Right lung (tissue), 5 donors: ENCODE data around the gene APP. TPM values are rescaled to one million over a fixed set of nuclear protein-coding genes. Genes with fewer than 3 reads are reported as not detected.
"Not testable (repeated sequence)": the region's sequence is repeated elsewhere in the genome, so short reads cannot be mapped to it uniquely, and the experiment has no call there.

Source experiments
- DNase-seq, 2 donors: peaks; one replicate each; pipeline ENCODE4 v3.0.0-alpha.2; 2013
- polyA plus RNA-seq, 5 donors: library from polyadenylated mRNA; unstranded; fragments of 120-200 nt; gene quantifications; one replicate each; pipeline versions ENCODE4 v1.2.1 to v1.2.3, GENCODE V29; 2013; ENCODE audit warnings: inconsistent platforms in 1 of 5, low replicate concordance in 1 of 5; ENCODE audit not compliant: insufficient read length in 5 of 5, insufficient read depth in 1 of 5

The APP gene
- polyA plus RNA-seq, 5 donors, result 524 to 664 (median 583) TPM

- no peak for DNase-seq
Observed at GRCh38 chr21:26025536-26026512, 144.7 kb downstream of the APP start.

DNA sequence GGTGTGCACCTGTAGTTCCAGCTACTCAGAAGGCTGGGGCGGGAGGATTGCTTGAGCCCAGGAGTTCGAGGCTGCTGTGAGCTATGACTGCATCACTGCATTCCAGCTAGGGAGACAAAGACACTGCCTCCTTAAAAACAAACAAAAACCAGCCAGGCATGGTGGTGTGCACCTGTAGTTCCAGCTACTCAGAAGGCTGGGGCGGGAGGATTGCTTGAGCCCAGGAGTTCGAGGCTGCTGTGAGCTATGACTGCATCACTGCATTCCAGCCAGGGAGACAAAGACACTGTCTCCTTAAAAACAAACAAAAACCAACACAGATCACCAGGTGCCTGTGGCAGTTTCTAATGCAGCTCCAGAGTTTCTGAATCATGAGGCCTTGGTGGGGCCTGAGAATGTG, 147.2 kb downstream of the APP start:
- DNase-seq, result not testable (repeated sequence)

DNA sequence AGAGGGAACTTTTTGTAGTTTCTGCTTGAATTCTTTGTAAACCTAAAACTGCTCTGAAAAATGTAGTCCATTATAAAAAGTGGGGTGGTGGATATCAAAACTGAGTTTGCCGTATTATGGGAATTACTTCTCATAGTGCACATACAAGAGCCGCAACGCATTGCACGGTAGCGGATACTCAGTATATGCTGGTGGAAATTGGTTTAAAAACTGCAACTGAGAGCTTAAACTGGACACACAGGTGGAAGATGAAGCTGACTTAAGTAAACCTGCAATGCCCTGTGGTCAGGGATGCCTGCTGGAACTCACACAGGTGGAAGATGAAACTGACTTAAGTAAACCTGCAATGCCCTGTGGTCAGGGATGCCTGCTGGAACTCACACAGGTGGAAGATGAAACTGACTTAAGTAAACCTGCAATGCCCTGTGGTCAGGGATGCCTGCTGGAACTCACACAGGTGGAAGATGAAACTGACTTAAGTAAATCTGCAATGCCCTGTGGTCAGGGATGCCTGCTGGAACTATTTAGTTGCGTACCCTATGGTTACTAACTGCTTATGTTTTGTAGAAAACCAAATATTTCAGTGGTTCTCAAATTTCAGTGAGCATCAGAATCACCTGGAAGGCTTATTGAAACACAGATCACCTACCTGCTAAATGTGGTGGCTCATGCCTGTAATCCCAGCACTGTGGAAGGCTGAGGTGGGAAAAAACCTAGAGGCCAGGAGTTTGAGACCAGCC, 147.8 kb downstream of the APP start:
- not testable (repeated sequence) for DNase-seq

DNA sequence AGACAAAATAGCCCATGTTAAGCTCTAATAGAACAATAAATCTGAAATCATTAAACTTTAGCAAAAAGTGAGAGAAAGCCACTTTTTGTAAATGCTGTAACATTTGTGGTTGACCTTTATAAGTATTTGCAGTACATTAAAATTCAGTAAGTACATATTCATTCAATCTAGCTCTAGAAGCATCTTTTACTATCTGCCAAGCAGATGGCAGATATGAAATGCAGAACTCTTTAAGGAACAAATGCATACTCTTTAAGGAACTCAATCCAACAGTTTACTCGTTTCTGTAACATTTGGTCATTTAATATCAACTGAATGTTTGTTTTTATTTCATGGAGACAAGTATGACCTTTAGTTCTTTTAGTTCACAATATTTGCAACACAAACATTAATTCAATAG, 150.1 kb downstream of the APP start:
- DNase-seq, result no peak

GRCh38 chr21:26020081-26020480, 150.5 kb downstream of the APP start:
- DNase-seq, result no peak

DNA sequence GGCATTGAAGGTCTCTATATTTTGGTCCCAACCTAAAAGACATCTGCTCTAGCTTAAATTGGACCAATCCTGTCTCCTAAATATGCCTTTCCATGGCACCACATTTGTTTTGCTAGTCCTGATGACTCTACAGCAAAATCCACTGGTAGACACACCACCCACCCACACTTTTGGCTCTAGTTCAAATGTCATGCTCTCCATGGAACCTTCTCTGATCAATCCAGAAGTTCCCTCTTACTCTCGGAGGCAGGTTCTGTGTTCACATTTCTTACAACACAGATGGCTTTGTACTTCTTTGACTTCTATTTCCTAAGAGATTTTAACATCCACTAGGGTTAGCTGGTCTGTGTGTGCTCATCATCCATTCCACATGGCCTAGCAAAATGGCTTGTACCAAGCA, 151.3 kb downstream of the APP start:
- no peak for DNase-seq

GRCh38 chr21:26013970-26014369, 156.6 kb downstream of the APP start:
- DNase-seq, result no peak

- not testable (repeated sequence) for DNase-seq
Observed at GRCh38 chr21:26012482-26012881, 158.1 kb downstream of the APP start.

DNA sequence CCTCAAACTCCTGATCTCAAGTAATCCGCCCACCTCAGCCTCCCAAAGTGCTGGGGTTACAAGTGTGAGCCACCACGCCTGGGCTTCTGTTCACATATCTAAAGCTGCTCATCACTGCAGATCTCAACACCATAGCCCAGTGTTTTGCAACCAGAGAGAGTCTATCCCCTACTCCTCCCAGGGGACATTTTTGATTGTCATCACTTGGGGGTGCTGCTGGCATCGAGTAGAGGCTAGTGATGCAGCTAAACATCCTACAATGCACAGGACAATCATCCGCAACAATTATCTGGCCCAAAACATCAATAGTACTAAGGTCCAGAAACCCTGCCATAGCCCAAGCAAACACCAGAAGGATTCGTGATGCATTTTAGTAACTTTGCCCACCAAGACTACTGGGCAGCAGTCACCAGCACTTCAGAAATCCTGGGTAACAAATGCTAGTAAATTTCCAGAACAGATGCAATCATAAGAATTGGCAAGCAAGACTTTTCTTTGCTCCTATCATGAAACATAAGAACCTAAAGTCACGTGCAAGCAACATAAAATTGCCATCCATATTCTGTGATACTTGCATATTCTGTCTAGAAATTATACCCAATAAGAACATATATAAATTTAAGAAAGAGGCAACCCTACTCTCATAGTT, 159.2 kb downstream of the APP start:
- DNase-seq, result no peak

GRCh38 chr21:26007951-26008498, 162.5 kb downstream of the APP start:
- DNase-seq, result no peak

GRCh38 chr21:26005464-26005863, 165.1 kb downstream of the APP start:
- DNase-seq, result no peak

- no peak for DNase-seq
Observed at GRCh38 chr21:26003404-26003803, 167.2 kb downstream of the APP start.

DNA sequence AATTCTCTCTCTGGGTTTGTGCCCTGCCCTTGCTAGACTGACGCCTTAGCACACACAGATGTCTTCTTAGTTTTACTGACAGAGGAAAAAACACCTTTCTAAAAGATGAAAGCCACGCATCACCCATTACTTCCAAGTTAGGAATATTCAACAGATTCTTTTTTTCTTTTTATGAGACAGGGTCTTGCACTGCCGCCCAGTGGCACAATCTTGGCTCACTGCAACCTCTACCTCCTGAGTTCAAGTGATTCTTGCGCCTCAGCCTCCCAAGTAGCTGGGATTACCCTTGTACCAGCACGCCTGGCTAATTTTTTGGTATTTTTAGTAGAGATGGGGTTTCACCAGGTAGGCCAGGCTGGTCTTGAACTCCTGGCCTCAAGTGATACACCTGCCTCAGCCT, 169.2 kb downstream of the APP start:
- no peak for DNase-seq

DNA sequence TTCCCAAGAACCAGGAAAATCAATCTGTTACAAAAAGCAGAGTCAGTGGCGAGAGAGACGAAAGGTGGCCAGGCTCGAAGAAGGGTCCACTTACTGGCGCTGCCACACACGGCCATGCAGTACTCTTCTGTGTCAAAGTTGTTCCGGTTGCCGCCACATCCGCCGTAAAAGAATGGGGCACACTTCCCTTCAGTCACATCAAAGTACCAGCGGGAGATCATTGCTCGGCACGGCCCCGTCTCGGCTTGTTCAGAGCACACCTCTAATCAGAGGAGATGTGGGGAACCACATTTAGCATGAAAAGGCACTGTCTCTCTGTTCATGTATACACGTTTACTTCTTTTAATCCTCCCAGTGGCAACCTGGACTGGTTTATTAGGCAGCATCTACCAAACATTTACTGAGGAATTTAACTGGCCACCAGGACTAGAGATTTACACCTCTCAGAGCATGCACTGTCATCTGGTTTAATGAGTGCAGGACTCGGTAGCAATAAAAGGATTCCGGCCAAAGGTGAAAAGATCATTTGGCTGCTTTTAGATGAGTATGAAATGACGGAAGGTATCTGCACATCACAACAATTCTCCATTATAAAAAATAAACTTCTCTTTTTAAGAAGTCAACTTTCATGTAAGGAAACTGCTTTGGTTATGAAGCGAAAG, 170.5 kb downstream of the APP start:
- no peak for DNase-seq

DNA sequence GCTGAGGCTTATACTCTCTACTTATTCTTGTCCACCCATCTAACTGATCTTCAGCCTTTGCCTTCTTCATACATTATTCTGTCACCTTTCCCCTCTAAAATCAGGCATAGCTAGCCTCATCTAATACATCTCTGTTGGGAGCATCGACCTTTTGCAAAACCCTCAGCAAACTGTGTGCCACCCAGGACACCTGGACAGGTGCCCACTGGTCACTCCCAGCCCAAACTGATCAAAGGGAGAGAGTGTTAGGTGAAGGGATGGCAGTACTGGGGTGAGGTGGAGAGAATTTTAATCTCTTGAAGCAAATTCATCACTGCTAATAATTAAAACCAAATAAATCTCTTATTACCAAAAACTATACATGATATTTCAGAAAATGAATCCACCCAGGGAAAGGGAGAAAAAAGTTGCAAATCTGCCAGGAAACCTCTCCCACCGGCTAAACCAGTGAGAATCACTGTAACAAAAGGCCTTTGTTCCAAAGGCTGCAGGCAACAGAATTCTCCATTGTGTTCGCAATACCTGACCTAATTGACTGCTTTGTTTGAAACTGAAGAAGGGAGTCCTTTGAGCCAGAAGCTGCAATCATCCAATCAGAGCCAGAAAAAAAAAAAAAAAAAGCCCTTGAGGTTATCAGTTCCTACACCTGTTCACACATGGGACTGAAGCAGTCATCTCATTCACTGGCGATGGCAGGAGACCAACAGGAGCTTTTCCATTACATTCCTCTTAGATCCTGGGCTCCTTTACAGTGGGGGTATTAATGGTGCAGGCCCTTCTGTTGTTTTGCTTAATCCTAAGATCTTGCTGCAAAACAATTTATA, 172.6 kb downstream of the APP start:
- DNase-seq, result peak; percentile 32 to 38

DNA sequence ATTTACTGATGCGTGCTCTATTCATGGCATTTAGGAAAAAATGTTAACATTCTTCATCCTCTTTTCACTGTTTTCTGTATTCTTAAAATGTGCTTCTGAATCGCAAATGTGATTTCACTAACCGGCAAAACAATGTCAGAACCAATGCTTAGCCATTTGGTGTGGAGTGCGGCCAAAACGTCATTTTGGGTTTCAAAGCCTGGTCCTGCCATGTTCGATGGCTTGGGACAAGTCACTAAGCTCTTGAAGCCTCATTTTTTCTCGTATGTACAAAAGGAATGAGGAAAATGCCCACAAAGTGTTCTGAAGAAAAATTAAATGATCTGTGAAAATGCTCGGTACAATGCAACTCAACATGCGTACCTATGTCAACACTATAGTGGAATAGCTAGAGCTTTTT, 175.3 kb downstream of the APP start:
- DNase-seq, result no peak

DNA sequence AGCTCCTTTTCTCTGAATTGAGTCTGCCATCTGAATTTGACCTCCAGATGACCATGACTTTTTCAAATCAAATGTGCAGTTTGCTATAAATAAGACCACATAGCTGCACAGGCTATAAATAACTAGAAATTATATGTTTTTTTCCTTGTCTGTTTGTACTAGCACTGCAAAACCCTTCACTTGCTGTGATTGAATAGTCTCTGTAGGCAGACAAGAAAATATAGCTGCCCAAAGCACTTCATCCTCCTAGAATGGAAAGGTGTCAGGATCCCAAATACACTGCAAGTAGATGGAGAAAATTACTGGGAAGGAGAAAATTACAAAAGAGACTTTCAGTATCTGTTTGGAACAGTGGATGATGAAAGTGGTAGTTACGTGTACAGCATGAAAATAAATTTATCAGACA, 175.8 kb downstream of the APP start:
- DNase-seq, result no peak

DNA sequence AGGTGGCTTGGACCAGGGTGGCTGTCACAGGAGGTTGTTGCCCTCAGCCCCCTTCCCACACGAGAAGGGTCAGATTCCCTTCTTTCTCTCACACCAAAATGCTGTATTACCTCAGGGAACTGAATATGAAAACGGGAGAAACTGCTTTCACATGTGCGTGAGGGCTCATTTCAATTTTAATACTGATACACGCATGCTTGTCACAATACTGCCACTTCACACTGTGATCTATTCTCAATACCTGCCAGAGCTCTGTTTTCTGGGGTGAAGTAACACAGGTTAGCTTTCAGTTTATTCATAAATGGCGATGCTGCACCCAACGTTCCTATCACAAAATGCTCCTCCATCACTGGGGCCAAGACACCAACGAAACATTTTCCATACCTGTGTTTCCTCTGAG, 181.8 kb downstream of the APP start:
- no peak for DNase-seq

- DNase-seq, result no peak
Observed at GRCh38 chr21:25987531-25987930, 183.0 kb downstream of the APP start.

GRCh38 chr21:25986928-25987327, 183.6 kb downstream of the APP start:
- no peak for DNase-seq

- DNase-seq, result no peak
Observed at GRCh38 chr21:25985990-25986389, 184.6 kb downstream of the APP start.
